Choroid plexus epithelial cell (primary cell): Measurements from ENCODE around the gene NDUFA5.

Experiments
- DNase-seq: peaks from one replicate; pipeline ENCODE4 v3.0.0-alpha.2; 2010; ENCODE audit warnings: low read depth
- H3K4me3 ChIP-seq: 2 replicates; pipeline ENCODE4 v1.5.1; 2011; ENCODE audit warnings: low read depth, mild to moderate bottlenecking, control low read depth, low read length, moderate library complexity
- TF ChIP-seq, protein P1 (sequence below): conservative IDR thresholded peaks from 2 replicates; pipeline ENCODE4 v1.5.1; 2011; ENCODE audit warnings: low read depth, mild to moderate bottlenecking, control low read depth, inconsistent platforms, low read length, moderate library complexity

The NDUFA5 gene

GRCh38 chr7:123492485-123492884 lies 65.1 kb downstream of the NDUFA5 start:
- TF ChIP-seq, protein P1, sequence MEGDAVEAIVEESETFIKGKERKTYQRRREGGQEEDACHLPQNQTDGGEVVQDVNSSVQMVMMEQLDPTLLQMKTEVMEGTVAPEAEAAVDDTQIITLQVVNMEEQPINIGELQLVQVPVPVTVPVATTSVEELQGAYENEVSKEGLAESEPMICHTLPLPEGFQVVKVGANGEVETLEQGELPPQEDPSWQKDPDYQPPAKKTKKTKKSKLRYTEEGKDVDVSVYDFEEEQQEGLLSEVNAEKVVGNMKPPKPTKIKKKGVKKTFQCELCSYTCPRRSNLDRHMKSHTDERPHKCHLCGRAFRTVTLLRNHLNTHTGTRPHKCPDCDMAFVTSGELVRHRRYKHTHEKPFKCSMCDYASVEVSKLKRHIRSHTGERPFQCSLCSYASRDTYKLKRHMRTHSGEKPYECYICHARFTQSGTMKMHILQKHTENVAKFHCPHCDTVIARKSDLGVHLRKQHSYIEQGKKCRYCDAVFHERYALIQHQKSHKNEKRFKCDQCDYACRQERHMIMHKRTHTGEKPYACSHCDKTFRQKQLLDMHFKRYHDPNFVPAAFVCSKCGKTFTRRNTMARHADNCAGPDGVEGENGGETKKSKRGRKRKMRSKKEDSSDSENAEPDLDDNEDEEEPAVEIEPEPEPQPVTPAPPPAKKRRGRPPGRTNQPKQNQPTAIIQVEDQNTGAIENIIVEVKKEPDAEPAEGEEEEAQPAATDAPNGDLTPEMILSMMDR: peak; percentile 25
- H3K4me3 ChIP-seq: no peak overlapping the region
- peak; percentile 16 for DNase-seq
